PC-3 (cell line): ENCODE measurements around the gene CAPZB. TPM values are rescaled to one million over a fixed set of nuclear protein-coding genes. Genes with fewer than 3 reads are reported as not detected.

ENCODE experiments used
- ATAC-seq: fragments of 200-7000 bp; cut with Tn5 transposase; 2 replicates; pipeline ENCODE4 v1.9.1; 2020; ENCODE audit warnings: mild to moderate bottlenecking, moderate library complexity
- BruUV-seq: library from RNA; stranded (reverse); fragments of 400-500 nt; replicated peaks from 2 replicates; lab custom pipeline; 2021; lab: Mats Ljungman, UMichigan
- CTCF ChIA-PET: fragments of 300-600 bp; sonication (Branson Sonifier 250); formaldehyde crosslinking; loops from one replicate; lab custom pipeline; 2022; ENCODE audit warnings: antibody characterized with exemption; lab: Charles Lee
- POLR2A ChIA-PET: fragments of 300-600 bp; sonication (Branson Sonifier 250); formaldehyde crosslinking; loops from one replicate; lab custom pipeline; 2022; ENCODE audit warnings: antibody characterized with exemption; ENCODE audit not compliant: unreplicated experiment; lab: Charles Lee
- DNase-seq: peaks from one replicate; pipeline ENCODE4 v3.0.0-alpha.2; 2015
- H2AFZ ChIP-seq: fragments of 300-600 bp; sonication (generic); 2 replicates; pipeline ENCODE4 v1.6.0; 2016; ENCODE audit warnings: antibody characterized with exemption, low read length
- H3F3A ChIP-seq: fragments of 300-600 bp; sonication (generic); one replicate; pipeline ENCODE4 v1.6.0; 2017; ENCODE audit warnings: antibody characterized with exemption, low read length, control low read depth, mild to moderate bottlenecking; ENCODE audit not compliant: unreplicated experiment
- H3K27ac ChIP-seq: fragments of 300-600 bp; sonication (generic); 2 replicates; pipeline ENCODE4 v1.5.1; 2016; ENCODE audit warnings: mild to moderate bottlenecking, low read length
- H3K27me3 ChIP-seq: fragments of 300-600 bp; sonication (generic); 2 replicates; pipeline ENCODE4 v1.6.1; 2016; ENCODE audit warnings: low read length, mixed read lengths
- H3K36me3 ChIP-seq: fragments of 300-600 bp; sonication (generic); 2 replicates; pipeline ENCODE4 v1.6.1; 2016; ENCODE audit warnings: low read depth, mixed run types, low read length, mixed read lengths
- H3K4me1 ChIP-seq: fragments of 300-600 bp; sonication (generic); 2 replicates; pipeline ENCODE4 v1.5.1; 2016; ENCODE audit warnings: low read length; ENCODE audit not compliant: insufficient read depth
- H3K4me2 ChIP-seq: fragments of 300-600 bp; sonication (generic); 2 replicates; pipeline ENCODE4 v1.6.0; 2016; ENCODE audit warnings: low read length
- H3K4me3 ChIP-seq: fragments of 300-600 bp; sonication (generic); 2 replicates; pipeline ENCODE4 v1.5.1; 2016; ENCODE audit warnings: mild to moderate bottlenecking, low read length, mixed read lengths
- H3K79me2 ChIP-seq: fragments of 300-600 bp; sonication (generic); 2 replicates; pipeline ENCODE4 v1.6.1; 2017; ENCODE audit warnings: low read length, mixed read lengths
- H3K9ac ChIP-seq: fragments of 300-600 bp; sonication (generic); 2 replicates; pipeline ENCODE4 v1.6.0; 2016; ENCODE audit warnings: mild to moderate bottlenecking, low read length
- H3K9me2 ChIP-seq: fragments of 300-600 bp; sonication (generic); replicated peaks from 2 replicates; pipeline ENCODE4 v1.6.1; 2016; ENCODE audit warnings: mixed run types, low read length, mixed read lengths
- H3K9me3 ChIP-seq: fragments of 300-600 bp; sonication (generic); 2 replicates; pipeline ENCODE4 v1.6.1; 2016; ENCODE audit warnings: low read length, mixed read lengths
- H4K20me1 ChIP-seq: fragments of 300-600 bp; sonication (generic); 2 replicates; pipeline ENCODE4 v1.6.1; 2016; ENCODE audit warnings: low read length, mixed read lengths
- EZH2 ChIP-seq: fragments of 300-600 bp; sonication (generic); IDR thresholded peaks from one replicate; pipeline ENCODE4 v1.6.1; 2017; ENCODE audit warnings: antibody characterized with exemption, mild to moderate bottlenecking, low read length; ENCODE audit not compliant: unreplicated experiment
- EZH2phosphoT487 ChIP-seq: fragments of 300-600 bp; sonication (generic); IDR thresholded peaks from 2 replicates; pipeline ENCODE4 v1.6.1; 2018; ENCODE audit warnings: mild to moderate bottlenecking, antibody characterized with exemption, low read length, borderline replicate concordance
- intact Hi-C: fragments of 100-400 bp; cut with micrococcal nuclease; formaldehyde crosslinking; loops from 2 replicates; pipeline ENCODE4 v1.9.0; 2023
- total RNA-seq: library from RNA; depleted of rRNA; stranded (reverse); fragments of >200 nt; gene quantifications from 2 replicates; pipeline ENCODE4 v1.2.3, GENCODE V29; 2014
- TF ChIP-seq, protein P1 (sequence below): fragments of 300-600 bp; sonication (generic); conservative IDR thresholded peaks from 2 replicates; pipeline ENCODE4 v1.5.1; 2017; ENCODE audit warnings: antibody characterized with exemption, low read depth, mild to moderate bottlenecking, low read length

The CAPZB gene
- total RNA-seq, 1 experiment from 2014 or later = 86.7 TPM

DNA sequence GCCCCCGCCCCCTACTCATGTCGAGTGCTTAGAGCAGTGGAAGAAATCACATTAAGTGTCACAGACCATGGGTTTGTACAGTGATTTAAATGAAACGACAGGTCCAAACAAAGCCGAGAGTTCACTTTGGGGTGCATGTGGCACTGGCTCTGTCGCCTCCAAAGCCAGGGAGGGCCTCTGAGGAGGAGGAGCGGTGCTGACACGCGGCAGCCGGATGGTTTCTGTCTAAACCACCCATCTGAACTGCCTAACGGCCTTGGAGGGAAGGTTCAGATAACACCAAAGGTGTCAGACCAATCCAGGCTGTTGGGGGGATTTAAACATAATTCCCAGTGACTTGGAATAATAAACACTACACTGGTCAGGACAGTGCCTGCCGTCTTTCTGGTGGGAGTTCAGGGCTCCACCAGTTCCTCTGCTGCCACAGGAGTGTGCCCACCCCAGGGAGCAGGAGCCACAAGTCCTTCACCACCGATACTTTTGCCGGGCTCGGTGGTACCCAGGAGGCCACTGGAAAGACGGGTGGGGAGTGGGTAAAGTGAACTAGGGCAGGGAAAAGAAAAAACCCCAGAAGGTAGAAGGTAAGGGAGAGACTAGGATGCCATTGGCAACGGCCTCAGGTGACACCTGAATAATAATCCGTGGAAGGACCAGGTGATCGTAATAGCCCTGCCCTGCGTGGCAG, 95.0 kb downstream of the CAPZB start:
- Histone ChIP-seq H3K9me2 (no peaks in the 10 kb centered on the region), H3K4me2 (no peak overlapping the region), H3K9me3 (no peaks in the 10 kb centered on the region), H4K20me1 (peaks cover 17% of the 10 kb centered on the region; the same call in 1 of the 2 replicates), H3K79me2 (peaks cover 59% of the 10 kb centered on the region), H3K4me1 (no peaks in the 10 kb centered on the region), H3K27ac (no peak overlapping the region), H3F3A (no peaks in the 10 kb centered on the region), H3K4me3 (no peak overlapping the region), H3K9ac (no peak overlapping the region), H2AFZ (no peak overlapping the region), H3K36me3 (no peaks in the 10 kb centered on the region), H3K27me3 (no peaks in the 10 kb centered on the region)
- intact Hi-C loops = loop anchor here (10.0 kb wide), 3 partner anchors 64 to 194 kb away; partner anchors contain the start of gene CAPZB
- BruUV-seq = no TSS peak
- ATAC-seq (no peak), DNase-seq (no peak)
- POLR2A ChIA-PET = no interaction called here
- CTCF ChIA-PET = no interaction called here
- TF ChIP-seq, protein P1, sequence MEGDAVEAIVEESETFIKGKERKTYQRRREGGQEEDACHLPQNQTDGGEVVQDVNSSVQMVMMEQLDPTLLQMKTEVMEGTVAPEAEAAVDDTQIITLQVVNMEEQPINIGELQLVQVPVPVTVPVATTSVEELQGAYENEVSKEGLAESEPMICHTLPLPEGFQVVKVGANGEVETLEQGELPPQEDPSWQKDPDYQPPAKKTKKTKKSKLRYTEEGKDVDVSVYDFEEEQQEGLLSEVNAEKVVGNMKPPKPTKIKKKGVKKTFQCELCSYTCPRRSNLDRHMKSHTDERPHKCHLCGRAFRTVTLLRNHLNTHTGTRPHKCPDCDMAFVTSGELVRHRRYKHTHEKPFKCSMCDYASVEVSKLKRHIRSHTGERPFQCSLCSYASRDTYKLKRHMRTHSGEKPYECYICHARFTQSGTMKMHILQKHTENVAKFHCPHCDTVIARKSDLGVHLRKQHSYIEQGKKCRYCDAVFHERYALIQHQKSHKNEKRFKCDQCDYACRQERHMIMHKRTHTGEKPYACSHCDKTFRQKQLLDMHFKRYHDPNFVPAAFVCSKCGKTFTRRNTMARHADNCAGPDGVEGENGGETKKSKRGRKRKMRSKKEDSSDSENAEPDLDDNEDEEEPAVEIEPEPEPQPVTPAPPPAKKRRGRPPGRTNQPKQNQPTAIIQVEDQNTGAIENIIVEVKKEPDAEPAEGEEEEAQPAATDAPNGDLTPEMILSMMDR = no peak
- no peak for TF ChIP-seq EZH2phosphoT487
- TF ChIP-seq EZH2 = no peak

DNA sequence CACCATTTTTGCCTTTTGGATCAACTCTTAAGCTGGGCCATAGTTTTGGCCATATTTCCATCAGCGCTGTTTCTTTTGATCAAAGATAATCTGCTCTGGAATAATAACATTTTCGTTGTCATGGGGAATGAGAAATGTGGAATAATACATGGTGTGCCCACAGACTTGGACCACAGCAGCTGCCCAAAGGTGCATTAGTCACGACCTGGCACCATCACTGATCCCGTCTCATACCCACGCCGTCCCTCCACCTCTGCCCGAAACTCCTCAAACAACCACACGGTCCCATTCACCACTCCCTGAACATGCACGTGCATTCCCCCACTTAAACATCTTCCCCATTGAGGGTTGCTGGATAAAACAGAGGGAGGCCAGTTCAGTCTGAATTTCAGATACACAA, 96.4 kb downstream of the CAPZB start:
- no peaks in the 10 kb centered on the region for H3K9me2 ChIP-seq
- no peaks in the 10 kb centered on the region for H3K9me3 ChIP-seq
- DNase-seq = no peak
- no peak overlapping the region for H3K27ac ChIP-seq
- no peak overlapping the region for H3K9ac ChIP-seq
- H3K36me3 ChIP-seq = peaks cover 4% of the 10 kb centered on the region; the same call in 1 of the 2 replicates
- no peak for ATAC-seq
- ChIA-PET CTCF (no interaction called here), POLR2A (no interaction called here)
- H3F3A ChIP-seq = no peaks in the 10 kb centered on the region
- peaks cover 52% of the 10 kb centered on the region for H3K79me2 ChIP-seq
- no TSS peak for BruUV-seq
- intact Hi-C loops = no loop called here
- H3K4me2 ChIP-seq = no peak overlapping the region
- peaks cover 17% of the 10 kb centered on the region; the same call in 1 of the 2 replicates for H4K20me1 ChIP-seq
- no peak overlapping the region for H2AFZ ChIP-seq
- TF ChIP-seq, protein P1 = no peak
- TF ChIP-seq EZH2phosphoT487 (no peak), EZH2 (no peak)
- no peaks in the 10 kb centered on the region for H3K27me3 ChIP-seq
- H3K4me1 ChIP-seq = no peaks in the 10 kb centered on the region
- no peak overlapping the region for H3K4me3 ChIP-seq

DNA sequence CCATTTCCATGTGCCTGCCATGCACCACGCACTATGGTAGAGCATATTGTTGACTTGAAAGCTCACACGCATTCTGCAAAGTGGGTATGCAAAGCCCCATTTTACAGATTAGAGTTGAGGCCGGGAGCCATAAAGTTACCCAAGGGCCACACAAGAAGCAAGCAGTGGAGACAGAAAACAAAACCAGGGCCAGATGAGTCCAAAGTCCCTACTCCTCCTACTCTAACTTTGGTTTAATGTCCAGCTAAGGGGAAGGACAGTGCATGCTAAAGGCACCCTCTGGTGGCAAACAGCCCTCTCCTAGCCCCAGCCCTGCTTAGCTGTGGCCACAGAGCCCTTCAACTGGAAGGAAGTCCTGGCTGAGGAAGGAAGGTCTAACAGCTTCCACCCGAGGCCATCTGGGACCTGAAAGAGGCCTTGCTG, 98.3 kb downstream of the CAPZB start:
- POLR2A ChIA-PET = no interaction called here
- intact Hi-C loops = no loop called here
- CTCF ChIA-PET = interaction anchor here (1.0 kb wide), 1 partner anchor 207 kb away, joined by 4 read pairs; no protein-coding TSS in a partner anchor
- DNase-seq = no peak
- Histone ChIP-seq H3F3A (no peaks in the 10 kb centered on the region), H3K27me3 (no peaks in the 10 kb centered on the region), H2AFZ (no peak overlapping the region), H3K36me3 (peaks cover 4% of the 10 kb centered on the region; the same call in 1 of the 2 replicates), H3K9me2 (no peaks in the 10 kb centered on the region), H3K4me2 (no peak overlapping the region), H3K9ac (no peak overlapping the region), H3K9me3 (no peaks in the 10 kb centered on the region), H3K4me1 (no peaks in the 10 kb centered on the region), H4K20me1 (peaks cover 17% of the 10 kb centered on the region; the same call in 1 of the 2 replicates), H3K4me3 (no peak overlapping the region), H3K79me2 (peaks cover 41% of the 10 kb centered on the region), H3K27ac (no peak overlapping the region)
- ATAC-seq = no peak
- no peak for TF ChIP-seq EZH2phosphoT487
- no TSS peak for BruUV-seq
